Fibroblast of upper back skin (primary cell): Measurements from ENCODE around the gene ZC3H4.

Experiments used
- DNase-seq: peaks from one replicate; pipeline ENCODE4 v3.0.0-alpha.2; 2013

Gene ZC3H4

DNA sequence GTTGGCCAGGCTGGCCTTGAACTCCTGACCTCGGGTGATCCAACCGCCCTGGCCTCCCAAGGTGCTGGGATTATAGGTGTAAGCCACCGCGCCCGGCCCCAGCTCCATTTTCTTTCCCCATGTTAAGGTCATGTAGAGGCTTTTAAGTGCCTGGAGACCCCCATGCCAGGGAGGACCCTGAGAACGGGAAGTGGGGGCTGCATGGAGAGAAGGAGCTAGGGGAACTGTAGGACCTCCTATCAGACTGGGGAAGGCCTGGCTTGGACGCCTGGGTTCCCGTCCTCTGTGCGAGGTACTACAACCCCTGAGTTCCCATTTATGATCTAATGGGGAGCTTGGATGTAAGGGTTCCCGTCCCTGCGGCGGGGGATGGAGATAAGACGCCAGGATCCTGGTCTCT is 94.7 kb downstream of the ZC3H4 start:
- no peak for DNase-seq
